GM21576 (cell line): Measurements from ENCODE around the gene ERCC1.

ENCODE experiments used
- ATAC-seq: cut with Tn5 transposase; IDR thresholded peaks from one replicate; pipeline ENCODE4 v1.9.1; 2021; ENCODE audit warnings: mild to moderate bottlenecking, moderate library complexity; ENCODE audit not compliant: unreplicated experiment

ERCC1 gene

GRCh38 chr19:45370410-45371204, 53.1 kb downstream of the ERCC1 start, which contains the start of gene ERCC2:
Gene ERCC2, minus strand, starts transcription at chr19:45370573. Its CDS starts 33 bp downstream, at chr19:45370540.
- ATAC-seq = peak; percentile 90

- no peak for ATAC-seq
Observed at GRCh38 chr19:45368737-45369340, 54.9 kb downstream of the ERCC1 start.

- no peak for ATAC-seq
Observed at GRCh38 chr19:45368127-45368526, 55.6 kb downstream of the ERCC1 start.

- ATAC-seq = no peak
Observed at GRCh38 chr19:45364696-45365095, 59.0 kb downstream of the ERCC1 start.

DNA sequence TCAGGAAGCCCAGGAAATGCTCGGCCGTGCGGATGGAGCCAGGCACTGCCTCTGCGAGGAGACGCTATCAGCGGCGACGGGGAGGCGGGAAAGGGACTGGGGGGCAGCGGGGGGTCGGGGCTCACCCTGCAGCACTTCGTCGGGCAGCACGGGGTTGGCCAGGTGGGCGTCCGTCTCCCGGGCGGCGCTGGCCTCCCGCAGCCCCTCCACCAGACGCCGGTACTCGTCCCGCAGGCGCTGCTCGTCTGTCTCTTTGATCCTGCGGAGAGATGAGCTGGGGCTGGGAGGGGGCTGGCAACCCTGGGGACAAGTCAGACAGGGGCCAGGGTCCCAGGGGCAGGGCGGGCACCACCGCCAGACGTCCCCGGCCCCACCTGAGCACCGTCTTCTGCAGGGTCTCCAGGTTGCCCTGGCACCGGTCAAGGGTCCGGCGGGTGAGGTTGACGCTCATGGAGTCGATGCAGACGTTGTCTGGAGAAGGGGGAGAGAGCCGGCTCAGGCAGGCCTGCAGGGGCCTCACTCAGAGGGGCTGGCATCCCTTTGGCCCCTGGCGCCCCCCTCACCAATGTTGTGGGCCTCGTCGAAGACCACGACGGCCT, 59.8 kb downstream of the ERCC1 start:
- no peak for ATAC-seq

DNA sequence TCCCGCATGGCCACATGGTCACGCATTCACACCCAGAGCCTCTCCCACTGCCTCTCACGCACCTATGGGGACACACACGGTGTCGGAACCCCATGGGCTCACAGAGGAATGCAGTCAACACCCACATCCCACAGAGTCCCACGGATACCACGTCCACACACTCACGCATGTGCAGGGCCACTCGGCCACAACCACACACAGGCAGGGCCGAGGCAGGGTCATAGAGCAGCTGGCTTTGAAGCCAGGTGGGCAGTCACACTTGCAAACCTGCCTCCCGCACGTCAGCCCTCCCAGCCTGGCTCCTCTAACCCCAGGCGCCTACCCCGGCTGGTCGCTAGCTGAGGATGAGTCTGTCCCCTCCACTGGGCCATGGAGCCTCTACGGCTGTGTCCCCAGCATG, 61.4 kb downstream of the ERCC1 start:
- no peak for ATAC-seq

- ATAC-seq = no peak
Observed at GRCh38 chr19:45361608-45362007, 62.1 kb downstream of the ERCC1 start.

- ATAC-seq = no peak
Observed at GRCh38 chr19:45358213-45358792, 65.4 kb downstream of the ERCC1 start.

- no peak for ATAC-seq
Observed at GRCh38 chr19:45357445-45357783, 66.3 kb downstream of the ERCC1 start.
